ENCODE measurements around the gene ATG7.
"Not testable (repeated sequence)": the region's sequence is repeated elsewhere in the genome, so short reads cannot be mapped to it uniquely, and the experiment has no call there.

Gene ATG7

DNA sequence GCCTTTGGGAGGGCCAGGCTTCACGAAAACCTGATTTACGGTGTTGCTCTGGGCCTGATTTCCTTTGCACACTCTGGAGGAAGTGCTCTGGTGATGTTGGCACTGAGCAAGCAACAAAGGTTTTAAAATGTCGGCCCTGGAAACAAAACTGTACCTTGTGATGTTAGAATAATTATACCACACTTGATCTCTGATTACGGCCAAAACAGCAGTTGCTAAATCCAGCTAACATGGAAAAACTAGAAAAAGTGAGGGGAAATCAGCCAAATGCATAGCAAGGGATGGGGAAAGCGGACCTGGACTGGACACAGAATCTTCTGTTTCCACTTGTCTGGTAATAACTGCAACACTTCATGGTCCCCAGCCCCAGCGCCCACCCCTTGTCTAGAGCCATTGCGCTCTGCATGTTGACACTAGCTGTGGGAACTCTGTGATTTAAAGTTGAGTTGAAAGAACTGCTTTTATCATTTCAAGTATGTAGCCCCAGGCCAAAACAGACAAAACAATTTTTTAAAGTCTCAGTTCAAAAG, 251.4 kb downstream of the ATG7 start:
- Mint-ChIP-seq H3K9me3 (peaks cover 3% of the 10 kb centered on the region), H3K27me3 (ENCODE audit: low read depth) (no peaks in the 10 kb centered on the region), H3K4me1 (peaks cover 38% of the 10 kb centered on the region), H3K4me3 (no peak overlapping the region), H3K27ac (peak overlapping the region; percentile 92 to 95 (median 94)), H3K36me3 (ENCODE audit: low read depth) (peaks cover 10% of the 10 kb centered on the region)
- TF ChIP-seq, protein P1, sequence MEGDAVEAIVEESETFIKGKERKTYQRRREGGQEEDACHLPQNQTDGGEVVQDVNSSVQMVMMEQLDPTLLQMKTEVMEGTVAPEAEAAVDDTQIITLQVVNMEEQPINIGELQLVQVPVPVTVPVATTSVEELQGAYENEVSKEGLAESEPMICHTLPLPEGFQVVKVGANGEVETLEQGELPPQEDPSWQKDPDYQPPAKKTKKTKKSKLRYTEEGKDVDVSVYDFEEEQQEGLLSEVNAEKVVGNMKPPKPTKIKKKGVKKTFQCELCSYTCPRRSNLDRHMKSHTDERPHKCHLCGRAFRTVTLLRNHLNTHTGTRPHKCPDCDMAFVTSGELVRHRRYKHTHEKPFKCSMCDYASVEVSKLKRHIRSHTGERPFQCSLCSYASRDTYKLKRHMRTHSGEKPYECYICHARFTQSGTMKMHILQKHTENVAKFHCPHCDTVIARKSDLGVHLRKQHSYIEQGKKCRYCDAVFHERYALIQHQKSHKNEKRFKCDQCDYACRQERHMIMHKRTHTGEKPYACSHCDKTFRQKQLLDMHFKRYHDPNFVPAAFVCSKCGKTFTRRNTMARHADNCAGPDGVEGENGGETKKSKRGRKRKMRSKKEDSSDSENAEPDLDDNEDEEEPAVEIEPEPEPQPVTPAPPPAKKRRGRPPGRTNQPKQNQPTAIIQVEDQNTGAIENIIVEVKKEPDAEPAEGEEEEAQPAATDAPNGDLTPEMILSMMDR (IDR thresholded peaks at IDR 0.05; ENCODE audit: unreplicated experiment in 3 of 3): no peak

DNA sequence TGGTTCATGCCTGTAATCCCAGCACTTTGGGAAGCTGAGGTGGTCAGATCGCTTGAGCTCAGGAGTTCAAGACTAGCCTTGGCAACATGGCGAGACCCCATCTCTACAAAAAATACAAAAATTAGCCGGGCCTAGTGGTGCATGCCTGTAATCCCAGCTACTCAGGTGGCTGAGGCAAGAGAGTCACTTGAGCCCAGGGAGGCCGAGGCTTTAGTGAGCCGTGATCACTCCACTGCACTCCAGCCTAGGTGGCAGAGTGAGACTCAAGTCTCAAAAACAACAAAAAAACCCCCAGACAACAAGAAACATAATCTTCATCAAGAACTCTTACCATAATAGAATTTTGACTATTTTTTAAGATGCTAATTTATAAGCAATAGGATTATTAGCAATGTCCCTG, 253.9 kb downstream of the ATG7 start:
- peaks cover 34% of the 10 kb centered on the region for H3K4me1 Mint-ChIP-seq
- peaks cover 14% of the 10 kb centered on the region for H3K36me3 Mint-ChIP-seq (ENCODE audit: low read depth)
- not testable (repeated sequence) for H3K4me3 Mint-ChIP-seq; H3K27me3 Mint-ChIP-seq (ENCODE audit: low read depth); H3K9me3 Mint-ChIP-seq
- peak overlapping the region in 1 of 3 experiments; percentile 38 for H3K27ac Mint-ChIP-seq

DNA sequence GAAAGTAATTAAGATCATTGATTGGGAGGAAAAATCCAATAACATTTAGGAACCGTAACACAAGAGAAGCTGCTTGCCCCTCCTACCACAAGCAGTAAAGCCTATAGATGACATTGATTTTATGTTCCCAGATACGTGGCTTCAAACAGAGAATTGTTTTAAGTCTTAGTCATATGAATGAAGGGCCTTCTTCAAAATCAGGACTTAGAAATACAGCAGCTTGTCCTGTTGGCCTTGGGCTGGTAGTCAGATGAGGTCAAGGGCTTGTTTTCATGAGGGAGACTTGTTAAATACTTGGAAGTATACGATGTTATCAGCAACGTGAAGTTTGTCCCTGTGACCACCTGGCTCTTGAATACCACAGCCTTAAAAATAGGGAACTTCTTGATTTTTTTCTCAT, 257.1 kb downstream of the ATG7 start:
- Mint-ChIP-seq H3K36me3 (ENCODE audit: low read depth) (peaks cover 17% of the 10 kb centered on the region), H3K27ac (peak overlapping the region in 1 of 3 experiments; percentile 91), H3K4me1 (peaks cover 37% of the 10 kb centered on the region), H3K9me3 (peaks cover 3% of the 10 kb centered on the region), H3K4me3 (no peak overlapping the region), H3K27me3 (ENCODE audit: low read depth) (no peaks in the 10 kb centered on the region)
- TF ChIP-seq, protein P1 (IDR thresholded peaks at IDR 0.05; ENCODE audit: unreplicated experiment in 3 of 3): no peak

DNA sequence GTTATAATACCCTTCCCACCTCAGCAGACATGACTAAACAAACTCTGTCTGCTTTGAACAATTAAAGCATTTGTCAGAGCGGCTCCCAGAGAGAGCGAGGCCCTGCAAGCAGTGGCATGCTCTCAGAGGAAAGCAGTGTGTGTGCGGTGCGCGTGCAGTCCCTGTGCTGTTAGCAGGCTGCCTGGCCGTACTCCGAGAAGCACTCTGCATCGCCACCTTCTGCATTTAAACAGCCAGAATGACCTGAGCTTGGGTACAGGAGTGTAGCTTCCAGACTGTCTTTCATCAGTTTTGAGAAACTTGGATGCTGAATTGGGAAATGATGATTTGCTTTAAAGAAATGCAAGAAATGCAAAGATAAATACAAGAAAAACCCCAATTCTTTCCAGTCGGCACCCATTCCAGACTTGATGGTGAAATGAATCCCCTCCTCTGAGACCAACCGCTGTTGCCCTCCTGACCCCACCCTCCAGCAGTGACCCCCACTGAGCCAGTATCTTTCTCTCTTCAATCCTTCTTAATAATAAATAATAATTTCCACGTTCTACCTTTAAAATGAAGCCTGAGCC, 258.0 kb downstream of the ATG7 start:
- TF ChIP-seq, protein P1 (IDR thresholded peaks at IDR 0.05; ENCODE audit: unreplicated experiment in 3 of 3): no peak
- no peaks in the 10 kb centered on the region for H3K27me3 Mint-ChIP-seq (ENCODE audit: low read depth)
- peaks cover 3% of the 10 kb centered on the region for H3K9me3 Mint-ChIP-seq
- peak overlapping the region; percentile 44 to 91 (median 72) for H3K27ac Mint-ChIP-seq
- H3K36me3 Mint-ChIP-seq (ENCODE audit: low read depth): peaks cover 17% of the 10 kb centered on the region
- no peak overlapping the region for H3K4me3 Mint-ChIP-seq
- peaks cover 46% of the 10 kb centered on the region for H3K4me1 Mint-ChIP-seq

DNA sequence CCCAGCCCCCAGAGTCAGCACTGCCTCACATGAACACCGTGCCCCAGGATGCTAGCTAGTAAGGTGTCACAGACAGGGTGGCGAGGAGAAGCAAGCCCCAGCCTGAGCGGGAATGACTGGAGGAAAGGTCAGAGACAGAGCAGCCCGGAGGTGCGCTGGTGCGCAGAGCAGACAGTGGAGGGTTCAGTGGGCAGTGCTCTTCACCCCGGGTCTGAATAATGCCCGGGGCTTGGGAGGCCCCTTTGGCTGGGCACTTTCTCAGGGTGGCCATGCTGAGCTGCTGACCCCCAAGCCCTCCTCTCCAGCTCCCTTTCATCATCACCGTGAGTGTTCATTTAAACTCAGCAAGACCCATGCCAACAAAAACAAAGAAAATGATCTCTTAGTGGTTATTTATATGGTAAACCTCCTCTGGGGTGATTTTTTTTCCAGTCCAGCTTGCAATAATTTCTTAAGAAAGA, 260.8 kb downstream of the ATG7 start:
- H3K4me1 Mint-ChIP-seq: peaks cover 61% of the 10 kb centered on the region
- peak overlapping the region; percentile 92 to 98 (median 94) for H3K27ac Mint-ChIP-seq
- H3K9me3 Mint-ChIP-seq: no peaks in the 10 kb centered on the region
- TF ChIP-seq, protein P1 (IDR thresholded peaks at IDR 0.05; ENCODE audit: unreplicated experiment in 3 of 3): no peak
- no peaks in the 10 kb centered on the region for H3K27me3 Mint-ChIP-seq (ENCODE audit: low read depth)
- H3K36me3 Mint-ChIP-seq (ENCODE audit: low read depth): peaks cover 10% of the 10 kb centered on the region
- H3K4me3 Mint-ChIP-seq: peak overlapping the region in 2 of 3 experiments; percentile 16 to 55

DNA sequence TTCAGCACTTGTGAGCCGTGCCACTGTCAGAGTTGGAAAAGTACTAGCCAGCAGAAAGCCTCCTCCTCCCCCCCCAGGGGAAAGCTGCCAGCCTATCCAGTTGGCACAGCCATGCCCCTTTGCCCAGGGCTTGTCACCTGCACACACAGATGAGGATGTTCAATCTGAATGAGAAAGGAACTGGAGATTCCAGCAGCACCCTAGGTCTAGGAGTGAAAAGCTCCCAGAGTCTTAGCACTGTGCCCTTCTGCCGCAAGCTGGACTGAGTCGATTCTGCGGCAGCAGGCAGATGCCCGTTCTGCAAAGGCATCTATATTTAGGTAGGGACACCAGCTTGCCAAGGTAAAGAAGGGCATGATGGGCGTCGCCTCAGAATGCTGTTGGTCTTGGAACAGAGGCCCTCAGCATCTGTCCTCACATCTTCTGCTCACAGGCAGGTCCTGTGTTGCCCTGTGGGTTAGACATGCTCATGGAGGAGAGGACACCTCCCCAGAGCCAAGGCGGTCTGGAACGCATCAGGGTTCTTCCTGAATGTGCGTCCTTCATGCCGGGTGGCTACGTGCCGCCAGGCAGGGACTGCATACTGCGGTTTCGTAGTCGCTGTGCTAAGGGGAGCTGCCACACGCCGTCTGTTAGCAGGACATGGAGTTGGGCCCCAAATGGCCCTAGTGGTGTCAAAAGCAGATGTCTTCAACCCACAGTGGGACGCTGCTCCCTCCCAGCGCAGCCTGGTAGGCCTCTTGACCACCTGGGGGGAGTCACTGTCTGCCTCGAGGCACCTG, 262.0 kb downstream of the ATG7 start:
- H3K27me3 Mint-ChIP-seq (ENCODE audit: low read depth): no peaks in the 10 kb centered on the region
- H3K36me3 Mint-ChIP-seq (ENCODE audit: low read depth): peaks cover 7% of the 10 kb centered on the region
- peaks cover 65% of the 10 kb centered on the region for H3K4me1 Mint-ChIP-seq
- TF ChIP-seq, protein P1 (IDR thresholded peaks at IDR 0.05; ENCODE audit: unreplicated experiment in 3 of 3): no peak
- H3K27ac Mint-ChIP-seq: peak overlapping the region; percentile 92 to 98 (median 94)
- peak overlapping the region in 2 of 3 experiments; percentile 29 to 40 for H3K4me3 Mint-ChIP-seq
- H3K9me3 Mint-ChIP-seq: no peaks in the 10 kb centered on the region

Data from nephron (organoid).